Left ventricle myocardium inferior (tissue), 1 donor: Measurements from ENCODE around the gene RBM15. TPM values are rescaled to one million over a fixed set of nuclear protein-coding genes. Genes with fewer than 3 reads are reported as not detected.

Experiments used
- DNase-seq: peaks from one replicate; pipeline ENCODE4 v3.0.0-alpha.2; 2020
- H3K27ac ChIP-seq: fragments of 200-600 bp; replicated peaks from 2 replicates; pipeline ENCODE4 v1.8.0; 2021
- H3K27me3 ChIP-seq: fragments of 200-600 bp; 2 replicates; pipeline ENCODE4 v1.8.0; 2021; ENCODE audit warnings: low read depth
- H3K36me3 ChIP-seq: fragments of 200-600 bp; 2 replicates; pipeline ENCODE4 v1.8.0; 2021
- H3K4me1 ChIP-seq: fragments of 200-600 bp; 2 replicates; pipeline ENCODE4 v1.8.0; 2021
- H3K4me3 ChIP-seq: fragments of 200-600 bp; 2 replicates; pipeline ENCODE4 v1.8.0; 2021; ENCODE audit warnings: mild to moderate bottlenecking, moderate library complexity
- H3K9me3 ChIP-seq: fragments of 200-600 bp; replicated peaks from 2 replicates; pipeline ENCODE4 v1.8.0; 2021
- intact Hi-C: fragments of 100-400 bp; cut with micrococcal nuclease; formaldehyde crosslinking; loops from one replicate; pipeline ENCODE4 v1.11.0; 2022
- total RNA-seq: library from RNA; stranded (reverse); fragmentation: NEBNext Ultra II Directional; extraction: Animal tissue kit (Norgen Biotek cat#: 25700); gene quantifications from one replicate; pipeline ENCODE4 v1.2.1, GENCODE V29; 2021
- TF ChIP-seq, protein P1 (sequence below): fragments of 200-600 bp; IDR thresholded peaks from 2 replicates; pipeline ENCODE4 v1.8.0; 2021; ENCODE audit warnings: antibody characterized with exemption, mild to moderate bottlenecking, borderline replicate concordance
- donor health status: DM: no; HTN: yes; CAD: no; lungs with severe emphysema.

RBM15 gene
- total RNA-seq, 1 donor from 2014 or later: 12.6 TPM

DNA sequence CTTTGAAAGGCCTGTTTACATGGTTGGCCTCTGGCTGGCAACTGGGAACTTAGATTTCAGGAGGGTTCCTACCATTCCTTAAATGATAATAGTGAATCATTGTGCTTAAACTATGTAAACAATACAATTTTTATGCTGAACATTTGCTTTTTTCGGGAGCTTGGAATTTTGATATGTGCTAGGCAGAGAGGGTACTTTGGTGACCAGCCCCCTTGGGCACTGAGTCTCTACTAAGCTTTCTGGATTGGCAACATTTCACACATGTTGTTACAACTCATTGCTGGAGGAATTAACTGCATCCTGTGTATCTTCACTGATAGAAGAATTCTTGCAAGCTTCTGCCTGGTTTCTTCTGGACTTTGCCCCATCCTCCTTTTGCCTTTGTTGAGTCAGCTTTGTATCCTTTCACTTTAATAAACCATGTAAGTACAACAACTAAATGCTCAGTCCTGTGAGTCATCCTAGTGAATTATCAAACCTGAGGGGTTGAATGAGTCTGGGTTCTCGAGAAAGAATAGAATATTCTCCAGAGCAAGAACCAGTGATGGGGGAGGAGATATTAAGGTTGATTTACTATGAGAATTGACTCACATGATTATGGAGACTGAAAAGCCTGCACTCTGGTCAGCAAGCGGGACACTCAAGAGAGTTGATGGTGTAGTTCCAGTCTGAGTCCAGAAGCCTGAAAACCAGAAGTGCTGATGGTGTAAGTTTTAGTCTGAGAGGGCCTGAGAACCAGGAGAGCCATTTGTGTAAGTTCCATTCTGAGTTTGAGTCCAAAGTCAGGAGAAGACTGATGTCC lies 54.7 kb downstream of the RBM15 start:
- no peaks in the 10 kb centered on the region for H3K27me3 ChIP-seq
- no peak overlapping the region for H3K27ac ChIP-seq
- TF ChIP-seq, protein P1, sequence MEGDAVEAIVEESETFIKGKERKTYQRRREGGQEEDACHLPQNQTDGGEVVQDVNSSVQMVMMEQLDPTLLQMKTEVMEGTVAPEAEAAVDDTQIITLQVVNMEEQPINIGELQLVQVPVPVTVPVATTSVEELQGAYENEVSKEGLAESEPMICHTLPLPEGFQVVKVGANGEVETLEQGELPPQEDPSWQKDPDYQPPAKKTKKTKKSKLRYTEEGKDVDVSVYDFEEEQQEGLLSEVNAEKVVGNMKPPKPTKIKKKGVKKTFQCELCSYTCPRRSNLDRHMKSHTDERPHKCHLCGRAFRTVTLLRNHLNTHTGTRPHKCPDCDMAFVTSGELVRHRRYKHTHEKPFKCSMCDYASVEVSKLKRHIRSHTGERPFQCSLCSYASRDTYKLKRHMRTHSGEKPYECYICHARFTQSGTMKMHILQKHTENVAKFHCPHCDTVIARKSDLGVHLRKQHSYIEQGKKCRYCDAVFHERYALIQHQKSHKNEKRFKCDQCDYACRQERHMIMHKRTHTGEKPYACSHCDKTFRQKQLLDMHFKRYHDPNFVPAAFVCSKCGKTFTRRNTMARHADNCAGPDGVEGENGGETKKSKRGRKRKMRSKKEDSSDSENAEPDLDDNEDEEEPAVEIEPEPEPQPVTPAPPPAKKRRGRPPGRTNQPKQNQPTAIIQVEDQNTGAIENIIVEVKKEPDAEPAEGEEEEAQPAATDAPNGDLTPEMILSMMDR: no peak
- no peak for DNase-seq
- no peak overlapping the region for H3K4me3 ChIP-seq
- H3K9me3 ChIP-seq: no peaks in the 10 kb centered on the region
- peaks cover 3% of the 10 kb centered on the region for H3K4me1 ChIP-seq
- H3K36me3 ChIP-seq: peaks cover 28% of the 10 kb centered on the region
- intact Hi-C loops: no loop called here

DNA sequence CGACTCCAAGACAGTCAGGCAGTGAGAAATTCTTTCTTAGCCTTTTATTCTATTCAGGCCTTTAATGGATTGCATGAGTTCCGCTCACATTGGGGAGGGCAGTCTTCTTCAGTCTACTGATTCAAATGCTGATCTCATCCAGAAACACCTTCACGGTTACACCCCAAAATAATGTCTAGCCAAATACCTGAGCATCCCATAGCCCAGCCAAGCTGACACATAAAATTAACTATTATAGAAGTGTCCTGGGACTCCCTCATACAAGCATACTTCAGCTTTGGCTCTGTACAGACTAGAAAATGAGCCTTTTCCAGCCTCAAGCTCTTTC lies 55.3 kb downstream of the RBM15 start:
- Histone ChIP-seq H3K27ac (no peak overlapping the region), H3K4me1 (no peaks in the 10 kb centered on the region), H3K27me3 (no peaks in the 10 kb centered on the region), H3K4me3 (no peak overlapping the region), H3K36me3 (peaks cover 34% of the 10 kb centered on the region), H3K9me3 (no peaks in the 10 kb centered on the region)
- TF ChIP-seq, protein P1: no peak
- intact Hi-C loops: no loop called here
- DNase-seq: no peak

Other genes starting within 250 kb of the RBM15 start
- gene UBL4B, start 226.9 kb upstream of the RBM15 start, total RNA-seq: not detected
- not detected for gene SLC6A17, start 188.9 kb upstream of the RBM15 start, total RNA-seq
- 6.1 TPM for gene KCNC4, start 129.1 kb upstream of the RBM15 start, total RNA-seq
- gene SLC16A4, start 51.6 kb downstream of the RBM15 start, total RNA-seq: 3.3 TPM
- gene LAMTOR5, start 68.3 kb downstream of the RBM15 start, total RNA-seq: 266 TPM
- gene PROK1, start 111.8 kb downstream of the RBM15 start, total RNA-seq: not detected
- gene KCNA10, start 179.8 kb downstream of the RBM15 start, total RNA-seq: not detected